Coronary artery (tissue), 2 donors: ENCODE measurements around the gene THOP1.

Source experiments
- DNase-seq: peaks from one replicate; pipeline ENCODE4 v3.0.0-alpha.2; 2017; ENCODE audit warnings: low spot score
- H3K27ac ChIP-seq, 2 donors: fragments of 200-600 bp; sonication (generic); one replicate each; pipeline ENCODE4 v1.5.1; 2016 to 2019
- H3K4me3 ChIP-seq: fragments of 200-600 bp; sonication (generic); 2 replicates; pipeline ENCODE4 v1.5.1; 2016; ENCODE audit warnings: mild to moderate bottlenecking, moderate library complexity
- TF ChIP-seq, protein P1 (sequence below): fragments of 200-600 bp; sonication (generic); IDR thresholded peaks from one replicate; pipeline ENCODE4 v1.5.1; 2019; ENCODE audit warnings: antibody characterized with exemption

Gene THOP1

GRCh38 chr19:2840794-2841791, 55.8 kb downstream of the THOP1 start, which contains the start of gene ZNF555:
ZNF555 (plus strand) TSS chr19:2841475; CDS start chr19:2841573, 98 bp downstream.
- H3K27ac ChIP-seq: peak within 1 kb of the TSS; percentile 92 to 99
- DNase-seq: peak; percentile 100
- TF ChIP-seq, protein P1, sequence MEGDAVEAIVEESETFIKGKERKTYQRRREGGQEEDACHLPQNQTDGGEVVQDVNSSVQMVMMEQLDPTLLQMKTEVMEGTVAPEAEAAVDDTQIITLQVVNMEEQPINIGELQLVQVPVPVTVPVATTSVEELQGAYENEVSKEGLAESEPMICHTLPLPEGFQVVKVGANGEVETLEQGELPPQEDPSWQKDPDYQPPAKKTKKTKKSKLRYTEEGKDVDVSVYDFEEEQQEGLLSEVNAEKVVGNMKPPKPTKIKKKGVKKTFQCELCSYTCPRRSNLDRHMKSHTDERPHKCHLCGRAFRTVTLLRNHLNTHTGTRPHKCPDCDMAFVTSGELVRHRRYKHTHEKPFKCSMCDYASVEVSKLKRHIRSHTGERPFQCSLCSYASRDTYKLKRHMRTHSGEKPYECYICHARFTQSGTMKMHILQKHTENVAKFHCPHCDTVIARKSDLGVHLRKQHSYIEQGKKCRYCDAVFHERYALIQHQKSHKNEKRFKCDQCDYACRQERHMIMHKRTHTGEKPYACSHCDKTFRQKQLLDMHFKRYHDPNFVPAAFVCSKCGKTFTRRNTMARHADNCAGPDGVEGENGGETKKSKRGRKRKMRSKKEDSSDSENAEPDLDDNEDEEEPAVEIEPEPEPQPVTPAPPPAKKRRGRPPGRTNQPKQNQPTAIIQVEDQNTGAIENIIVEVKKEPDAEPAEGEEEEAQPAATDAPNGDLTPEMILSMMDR: peak; percentile 60
- H3K4me3 ChIP-seq: peak within 1 kb of the TSS; percentile 88

DNA sequence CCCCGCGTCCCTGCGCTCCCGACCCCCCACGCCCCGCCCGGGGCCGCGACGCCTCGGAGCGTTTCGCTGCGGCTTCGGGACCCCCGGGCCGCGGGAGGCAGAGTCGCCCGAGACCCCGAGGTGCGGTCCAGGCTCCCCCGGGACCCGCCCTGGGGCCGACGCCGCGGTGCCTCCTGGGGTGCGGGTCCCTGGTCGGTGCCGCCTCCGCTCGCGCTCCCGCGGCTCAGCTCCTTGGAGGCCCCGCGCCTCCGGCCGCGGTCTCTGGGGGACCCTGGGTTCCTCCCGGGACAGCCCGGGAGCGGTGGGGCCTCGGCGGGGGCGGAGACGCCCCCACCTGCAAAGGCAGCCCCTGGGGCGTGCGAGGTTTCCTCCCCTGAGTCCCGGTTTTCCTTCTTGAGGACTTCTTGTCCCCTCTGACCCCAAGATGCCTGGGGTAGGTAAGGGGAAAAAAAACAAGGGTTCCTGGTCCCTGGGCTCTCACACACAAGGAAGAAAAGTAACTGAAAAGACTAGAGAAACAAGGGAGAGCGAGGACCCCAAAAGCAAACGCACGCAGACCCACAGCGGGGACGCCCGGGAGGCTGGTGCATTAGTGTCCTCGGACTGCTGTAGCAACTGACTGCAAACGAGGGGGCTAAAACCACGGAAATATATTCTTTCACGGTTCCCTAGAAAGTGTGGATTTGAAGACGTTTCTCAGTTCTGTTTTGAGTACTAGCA, 56.7 kb downstream of the THOP1 start:
- H3K27ac ChIP-seq: peak overlapping the region; percentile 92 to 99
- H3K4me3 ChIP-seq: peak overlapping the region; percentile 88
- TF ChIP-seq, protein P1: no peak
- DNase-seq: no peak

DNA sequence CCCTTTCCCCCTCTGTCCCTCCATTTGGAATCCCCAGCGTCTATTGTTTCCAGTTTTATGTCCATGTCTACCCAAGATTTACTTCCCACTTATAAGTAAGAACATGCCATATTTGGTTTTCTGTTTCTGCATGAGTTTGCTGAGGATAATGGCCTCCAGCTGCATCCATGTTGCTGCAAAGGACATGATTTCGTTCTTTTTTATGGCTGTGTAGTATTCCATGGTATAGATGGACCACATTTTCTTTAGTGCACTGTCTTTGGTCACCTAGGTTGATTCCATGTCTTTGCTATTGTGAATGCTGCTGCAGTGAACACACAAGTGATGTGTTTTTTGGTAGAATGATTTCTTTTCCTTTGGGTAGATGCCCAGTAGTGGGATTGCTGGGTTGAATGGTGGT, 59.8 kb downstream of the THOP1 start:
- no peak for DNase-seq
- no peak overlapping the region for H3K4me3 ChIP-seq
- TF ChIP-seq, protein P1: no peak
- H3K27ac ChIP-seq: no peak overlapping the region

DNA sequence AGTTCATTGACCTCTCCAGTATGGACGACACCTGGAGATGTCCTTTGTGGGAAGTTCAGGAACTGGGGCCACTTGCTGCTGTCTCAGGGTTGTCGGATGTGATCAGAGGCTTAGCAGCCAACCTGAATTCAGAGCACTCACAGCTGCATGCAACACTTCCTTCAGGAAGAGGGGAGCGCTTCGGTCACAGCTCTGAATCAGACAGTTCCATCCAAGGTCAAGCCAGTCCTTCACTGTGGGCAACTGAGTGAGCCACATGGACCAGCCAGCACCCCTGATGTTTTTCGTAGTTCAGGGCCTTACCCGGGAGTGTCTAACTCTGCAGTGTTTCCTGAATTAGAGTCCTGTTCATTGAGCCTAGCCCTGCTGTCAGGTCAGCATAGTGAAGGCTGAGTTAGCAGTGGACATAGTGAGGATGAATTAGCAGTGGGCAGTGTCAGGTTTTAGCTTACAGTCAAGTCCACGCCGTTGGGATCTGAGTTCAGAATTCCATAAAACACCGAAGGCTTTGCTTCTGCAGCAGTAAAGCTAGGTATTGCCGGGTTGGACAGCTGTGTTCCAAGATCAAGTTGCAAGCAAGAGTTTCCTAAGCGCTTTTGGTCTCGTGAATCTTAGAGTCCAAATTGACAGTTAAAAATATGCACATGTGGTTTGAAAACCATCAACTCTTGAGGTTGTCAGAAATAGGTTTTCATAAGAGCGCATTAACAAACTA, 61.0 kb downstream of the THOP1 start:
- no peak overlapping the region for H3K27ac ChIP-seq
- no peak overlapping the region for H3K4me3 ChIP-seq
- TF ChIP-seq, protein P1: no peak
- DNase-seq: no peak

DNA sequence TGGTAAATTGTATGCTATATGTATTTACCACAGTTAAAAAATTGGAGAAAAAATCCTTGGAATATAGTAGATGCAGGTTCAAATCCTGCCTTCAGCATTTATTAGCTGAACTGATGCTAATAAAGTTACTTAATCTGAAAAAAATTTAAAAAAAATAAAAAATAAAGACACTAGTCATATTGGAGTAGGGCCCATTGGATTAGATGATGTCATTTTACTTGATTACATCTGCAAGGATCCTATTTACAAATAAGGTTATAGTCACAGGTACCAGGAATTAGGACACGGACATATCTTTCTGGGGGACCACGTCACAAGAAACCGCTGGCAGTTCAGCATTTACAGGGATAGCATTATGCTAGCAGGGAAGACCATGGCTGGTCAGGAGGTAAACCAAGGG, 62.2 kb downstream of the THOP1 start:
- Histone ChIP-seq H3K4me3 (no peak overlapping the region), H3K27ac (no peak overlapping the region)
- no peak for DNase-seq
- TF ChIP-seq, protein P1: no peak

GRCh38 chr19:2848616-2849015, 63.3 kb downstream of the THOP1 start:
- TF ChIP-seq, protein P1: no peak
- no peak for DNase-seq
- no peak overlapping the region for H3K27ac ChIP-seq
- no peak overlapping the region for H3K4me3 ChIP-seq
